Thyroid gland (tissue), 4 donors: Measurements from ENCODE around the gene GPRIN3.

Experiments used
- POLR2A ChIP-seq, 2 donors: fragments of 450-650 bp; IDR thresholded peaks; one replicate each; pipeline ENCODE4 v1.6.1; 2017; ENCODE audit warnings: antibody characterized with exemption in 2 of 2, mild to moderate bottlenecking in 2 of 2, moderate library complexity in 1 of 2
- TF ChIP-seq, protein P1 (sequence below), 6 experiments: fragments of 200-600 bp in 3 of 6; fragments of 450-650 bp in 3 of 6; sonication (generic) in 3 of 6; IDR thresholded peaks; one replicate each; pipeline ENCODE4 v1.5.1; 2016 to 2019; ENCODE audit warnings: antibody characterized with exemption in 6 of 6, mild to moderate bottlenecking in 2 of 6, inconsistent platforms in 1 of 6, moderate library complexity in 1 of 6

- TF ChIP-seq, protein P1, sequence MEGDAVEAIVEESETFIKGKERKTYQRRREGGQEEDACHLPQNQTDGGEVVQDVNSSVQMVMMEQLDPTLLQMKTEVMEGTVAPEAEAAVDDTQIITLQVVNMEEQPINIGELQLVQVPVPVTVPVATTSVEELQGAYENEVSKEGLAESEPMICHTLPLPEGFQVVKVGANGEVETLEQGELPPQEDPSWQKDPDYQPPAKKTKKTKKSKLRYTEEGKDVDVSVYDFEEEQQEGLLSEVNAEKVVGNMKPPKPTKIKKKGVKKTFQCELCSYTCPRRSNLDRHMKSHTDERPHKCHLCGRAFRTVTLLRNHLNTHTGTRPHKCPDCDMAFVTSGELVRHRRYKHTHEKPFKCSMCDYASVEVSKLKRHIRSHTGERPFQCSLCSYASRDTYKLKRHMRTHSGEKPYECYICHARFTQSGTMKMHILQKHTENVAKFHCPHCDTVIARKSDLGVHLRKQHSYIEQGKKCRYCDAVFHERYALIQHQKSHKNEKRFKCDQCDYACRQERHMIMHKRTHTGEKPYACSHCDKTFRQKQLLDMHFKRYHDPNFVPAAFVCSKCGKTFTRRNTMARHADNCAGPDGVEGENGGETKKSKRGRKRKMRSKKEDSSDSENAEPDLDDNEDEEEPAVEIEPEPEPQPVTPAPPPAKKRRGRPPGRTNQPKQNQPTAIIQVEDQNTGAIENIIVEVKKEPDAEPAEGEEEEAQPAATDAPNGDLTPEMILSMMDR (IDR thresholded peaks at IDR 0.05), result no peak
- TF ChIP-seq POLR2A (IDR thresholded peaks at IDR 0.05), result no peak
Observed at GRCh38 chr4:89288430-89288829, 19.2 kb downstream of the GPRIN3 start.
